Panc1 (cell line): Measurements from ENCODE around the gene INCA1. TPM values are rescaled to one million over a fixed set of nuclear protein-coding genes. Genes with fewer than 3 reads are reported as not detected.

Experiments
- ATAC-seq: fragments of 200-7000 bp; cut with Tn5 transposase; 2 replicates; pipeline ENCODE4 v1.9.1; 2020; ENCODE audit warnings: mild to moderate bottlenecking, moderate library complexity
- BruUV-seq: library from RNA; stranded (reverse); fragments of 400-500 nt; replicated peaks from 2 replicates; lab custom pipeline; 2021; lab: Mats Ljungman, UMichigan
- CTCF ChIA-PET: fragments of 300-600 bp; sonication (Branson Sonifier 250); formaldehyde crosslinking; loops from one replicate; lab custom pipeline; 2022; ENCODE audit warnings: antibody characterized with exemption; lab: Charles Lee
- POLR2A ChIA-PET: fragments of 300-600 bp; sonication (Branson Sonifier 250); formaldehyde crosslinking; loops from one replicate; lab custom pipeline; 2022; ENCODE audit warnings: antibody characterized with exemption; lab: Charles Lee
- DNase-seq: peaks from one replicate; pipeline ENCODE4 v3.0.0-alpha.2; 2010; ENCODE audit warnings: low read depth, low spot score
- H3K27ac ChIP-seq: 2 replicates; pipeline ENCODE4 v1.5.1; 2011; ENCODE audit warnings: mild to moderate bottlenecking, low read length, inconsistent platforms
- H3K27me3 ChIP-seq: fragments of 200-500 bp; sonication (Bioruptor generic); 2 replicates; pipeline ENCODE4 v1.6.0; 2014; ENCODE audit warnings: low read length, inconsistent platforms; ENCODE audit not compliant: control insufficient read depth, insufficient read depth
- H3K36me3 ChIP-seq: fragments of 200-500 bp; sonication (Bioruptor generic); 2 replicates; pipeline ENCODE4 v1.5.1; 2014; ENCODE audit warnings: inconsistent platforms, mild to moderate bottlenecking, low read length, moderate library complexity; ENCODE audit not compliant: control insufficient read depth, insufficient read depth
- H3K4me1 ChIP-seq: 2 replicates; pipeline ENCODE4 v1.5.1; 2011; ENCODE audit warnings: inconsistent platforms, mild to moderate bottlenecking, low read length, moderate library complexity; ENCODE audit not compliant: control insufficient read depth, insufficient read depth
- H3K4me3 ChIP-seq, 2 experiments: 2 replicates each; pipeline ENCODE4 v1.5.1; 2011 to 2012; ENCODE audit warnings: low read depth in 2 of 2, low read length in 2 of 2, mild to moderate bottlenecking in 2 of 2, inconsistent platforms in 1 of 2, moderate library complexity in 1 of 2
- H3K9me3 ChIP-seq: fragments of 200-500 bp; sonication (Bioruptor generic); 2 replicates; pipeline ENCODE4 v1.5.1; 2014; ENCODE audit warnings: low read depth, mild to moderate bottlenecking, inconsistent platforms, low read length, moderate library complexity; ENCODE audit not compliant: control insufficient read depth, insufficient read depth
- POLR2AphosphoS5 ChIP-seq: IDR thresholded peaks from 2 replicates; pipeline ENCODE4 v1.6.1; 2012; ENCODE audit warnings: mild to moderate bottlenecking, low read depth, low read length, moderate library complexity
- SIN3A ChIP-seq: IDR thresholded peaks from 2 replicates; pipeline ENCODE4 v1.6.1; 2012; ENCODE audit warnings: low read depth, mild to moderate bottlenecking, low read length, moderate library complexity, borderline replicate concordance; ENCODE audit not compliant: insufficient read depth
- TCF7L2 ChIP-seq: IDR thresholded peaks from 2 replicates; pipeline ENCODE4 v1.6.1; 2011; ENCODE audit warnings: mild to moderate bottlenecking, low read depth, low read length, inconsistent platforms
- in situ Hi-C: cut with HindIII; loops from 2 replicates; pipeline ENCODE4 v1.10.0; 2016; ENCODE audit warnings: low sequenced_read_pairs, low pct_unique_long_range_greater_than_20kb
- intact Hi-C: fragments of 100-400 bp; cut with micrococcal nuclease; formaldehyde crosslinking; loops from one replicate; pipeline ENCODE4 v1.10.0; 2022; ENCODE audit not compliant: unreplicated experiment
- total RNA-seq: library from RNA; stranded (reverse); gene quantifications from one replicate; pipeline ENCODE4 v1.2.1, GENCODE V29; 2021; ENCODE audit not compliant: unreplicated experiment
- TF ChIP-seq, protein P1 (sequence below), 2 experiments: IDR thresholded peaks; 2 replicates each; pipeline ENCODE4 v1.6.1; 2011 to 2012; ENCODE audit warnings: low read depth in 2 of 2, control low read depth in 1 of 2, low read length in 1 of 2, mild to moderate bottlenecking in 1 of 2, moderate library complexity in 1 of 2; ENCODE audit not compliant: insufficient read depth in 1 of 2
- TF ChIP-seq, protein P2 (sequence below): fragments of 450-650 bp; IDR thresholded peaks from 2 replicates; pipeline ENCODE4 v1.5.1; 2017; ENCODE audit warnings: mild to moderate bottlenecking

INCA1 gene
- total RNA-seq, 1 experiment from 2014 or later: 1.7 TPM

DNA sequence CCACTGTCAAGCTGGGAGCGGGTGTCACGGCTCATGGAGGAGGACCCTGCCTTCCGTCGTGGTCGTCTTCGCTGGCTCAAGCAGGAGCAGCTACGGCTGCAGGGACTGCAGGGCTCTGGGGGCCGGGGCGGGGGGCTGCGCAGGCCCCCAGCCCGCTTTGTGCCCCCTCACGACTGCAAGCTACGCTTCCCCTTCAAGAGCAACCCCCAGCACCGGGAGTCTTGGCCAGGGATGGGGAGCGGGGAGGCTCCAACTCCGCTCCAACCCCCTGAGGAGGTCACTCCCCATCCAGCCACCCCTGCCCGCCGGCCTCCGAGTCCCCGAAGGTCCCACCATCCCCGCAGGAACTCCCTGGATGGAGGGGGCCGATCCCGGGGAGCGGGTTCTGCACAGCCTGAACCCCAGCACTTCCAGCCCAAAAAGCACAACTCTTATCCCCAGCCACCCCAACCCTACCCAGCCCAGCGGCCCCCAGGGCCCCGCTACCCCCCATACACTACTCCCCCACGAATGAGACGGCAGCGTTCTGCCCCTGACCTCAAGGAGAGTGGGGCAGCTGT is 26.3 kb upstream of the INCA1 start:
- Histone ChIP-seq H3K27ac (no peak overlapping the region), H3K36me3 (no peaks in the 10 kb centered on the region), H3K4me3 (no peak overlapping the region), H3K4me1 (no peaks in the 10 kb centered on the region), H3K9me3 (no peaks in the 10 kb centered on the region), H3K27me3 (no peaks in the 10 kb centered on the region)
- ChIA-PET CTCF (no interaction called here), POLR2A (no interaction called here)
- in situ Hi-C loops (no loop called here), intact Hi-C loops (no loop called here)
- TF ChIP-seq POLR2AphosphoS5: no peak
- TF ChIP-seq, protein P1, sequence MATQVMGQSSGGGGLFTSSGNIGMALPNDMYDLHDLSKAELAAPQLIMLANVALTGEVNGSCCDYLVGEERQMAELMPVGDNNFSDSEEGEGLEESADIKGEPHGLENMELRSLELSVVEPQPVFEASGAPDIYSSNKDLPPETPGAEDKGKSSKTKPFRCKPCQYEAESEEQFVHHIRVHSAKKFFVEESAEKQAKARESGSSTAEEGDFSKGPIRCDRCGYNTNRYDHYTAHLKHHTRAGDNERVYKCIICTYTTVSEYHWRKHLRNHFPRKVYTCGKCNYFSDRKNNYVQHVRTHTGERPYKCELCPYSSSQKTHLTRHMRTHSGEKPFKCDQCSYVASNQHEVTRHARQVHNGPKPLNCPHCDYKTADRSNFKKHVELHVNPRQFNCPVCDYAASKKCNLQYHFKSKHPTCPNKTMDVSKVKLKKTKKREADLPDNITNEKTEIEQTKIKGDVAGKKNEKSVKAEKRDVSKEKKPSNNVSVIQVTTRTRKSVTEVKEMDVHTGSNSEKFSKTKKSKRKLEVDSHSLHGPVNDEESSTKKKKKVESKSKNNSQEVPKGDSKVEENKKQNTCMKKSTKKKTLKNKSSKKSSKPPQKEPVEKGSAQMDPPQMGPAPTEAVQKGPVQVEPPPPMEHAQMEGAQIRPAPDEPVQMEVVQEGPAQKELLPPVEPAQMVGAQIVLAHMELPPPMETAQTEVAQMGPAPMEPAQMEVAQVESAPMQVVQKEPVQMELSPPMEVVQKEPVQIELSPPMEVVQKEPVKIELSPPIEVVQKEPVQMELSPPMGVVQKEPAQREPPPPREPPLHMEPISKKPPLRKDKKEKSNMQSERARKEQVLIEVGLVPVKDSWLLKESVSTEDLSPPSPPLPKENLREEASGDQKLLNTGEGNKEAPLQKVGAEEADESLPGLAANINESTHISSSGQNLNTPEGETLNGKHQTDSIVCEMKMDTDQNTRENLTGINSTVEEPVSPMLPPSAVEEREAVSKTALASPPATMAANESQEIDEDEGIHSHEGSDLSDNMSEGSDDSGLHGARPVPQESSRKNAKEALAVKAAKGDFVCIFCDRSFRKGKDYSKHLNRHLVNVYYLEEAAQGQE (IDR thresholded peaks at IDR 0.05; ENCODE audit: insufficient read depth in 1 of 2, low read depth in 2 of 2, low read length in 1 of 2): no peak
- no peak for TF ChIP-seq TCF7L2
- TF ChIP-seq, protein P2, sequence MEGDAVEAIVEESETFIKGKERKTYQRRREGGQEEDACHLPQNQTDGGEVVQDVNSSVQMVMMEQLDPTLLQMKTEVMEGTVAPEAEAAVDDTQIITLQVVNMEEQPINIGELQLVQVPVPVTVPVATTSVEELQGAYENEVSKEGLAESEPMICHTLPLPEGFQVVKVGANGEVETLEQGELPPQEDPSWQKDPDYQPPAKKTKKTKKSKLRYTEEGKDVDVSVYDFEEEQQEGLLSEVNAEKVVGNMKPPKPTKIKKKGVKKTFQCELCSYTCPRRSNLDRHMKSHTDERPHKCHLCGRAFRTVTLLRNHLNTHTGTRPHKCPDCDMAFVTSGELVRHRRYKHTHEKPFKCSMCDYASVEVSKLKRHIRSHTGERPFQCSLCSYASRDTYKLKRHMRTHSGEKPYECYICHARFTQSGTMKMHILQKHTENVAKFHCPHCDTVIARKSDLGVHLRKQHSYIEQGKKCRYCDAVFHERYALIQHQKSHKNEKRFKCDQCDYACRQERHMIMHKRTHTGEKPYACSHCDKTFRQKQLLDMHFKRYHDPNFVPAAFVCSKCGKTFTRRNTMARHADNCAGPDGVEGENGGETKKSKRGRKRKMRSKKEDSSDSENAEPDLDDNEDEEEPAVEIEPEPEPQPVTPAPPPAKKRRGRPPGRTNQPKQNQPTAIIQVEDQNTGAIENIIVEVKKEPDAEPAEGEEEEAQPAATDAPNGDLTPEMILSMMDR: no peak
- TF ChIP-seq SIN3A: no peak
- no peak for DNase-seq
- no TSS peak for BruUV-seq
- ATAC-seq: no peak

DNA sequence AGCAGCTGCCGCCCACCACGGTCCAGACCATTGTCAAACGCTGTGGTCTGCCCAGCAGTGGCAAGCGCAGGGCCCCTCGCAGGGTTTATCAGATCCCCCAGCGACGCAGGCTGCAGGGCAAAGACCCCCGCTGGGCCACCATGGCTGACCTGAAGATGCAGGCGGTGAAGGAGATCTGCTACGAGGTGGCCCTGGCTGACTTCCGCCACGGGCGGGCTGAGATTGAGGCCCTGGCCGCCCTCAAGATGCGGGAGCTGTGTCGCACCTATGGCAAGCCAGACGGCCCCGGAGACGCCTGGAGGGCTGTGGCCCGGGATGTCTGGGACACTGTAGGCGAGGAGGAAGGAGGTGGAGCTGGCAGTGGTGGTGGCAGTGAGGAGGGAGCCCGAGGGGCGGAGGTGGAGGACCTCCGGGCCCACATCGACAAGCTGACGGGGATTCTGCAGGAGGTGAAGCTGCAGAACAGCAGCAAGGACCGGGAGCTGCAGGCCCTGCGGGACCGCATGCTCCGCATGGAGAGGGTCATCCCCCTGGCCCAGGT is 24.9 kb upstream of the INCA1 start:
- no TSS peak for BruUV-seq
- Histone ChIP-seq H3K36me3 (no peaks in the 10 kb centered on the region), H3K4me3 (no peak overlapping the region), H3K27ac (no peak overlapping the region), H3K27me3 (no peaks in the 10 kb centered on the region), H3K4me1 (no peaks in the 10 kb centered on the region), H3K9me3 (no peaks in the 10 kb centered on the region)
- in situ Hi-C loops (no loop called here), intact Hi-C loops (no loop called here)
- DNase-seq: no peak
- no peak for ATAC-seq
- CTCF ChIA-PET: no interaction called here
- TF ChIP-seq POLR2AphosphoS5 (no peak), TCF7L2 (no peak), SIN3A (no peak)
- TF ChIP-seq, protein P2: no peak
- TF ChIP-seq, protein P1 (IDR thresholded peaks at IDR 0.05; ENCODE audit: insufficient read depth in 1 of 2, low read depth in 2 of 2, low read length in 1 of 2): no peak
- POLR2A ChIA-PET: no interaction called here
